ENCODE data around the gene CKS2.

The CKS2 gene

DNA sequence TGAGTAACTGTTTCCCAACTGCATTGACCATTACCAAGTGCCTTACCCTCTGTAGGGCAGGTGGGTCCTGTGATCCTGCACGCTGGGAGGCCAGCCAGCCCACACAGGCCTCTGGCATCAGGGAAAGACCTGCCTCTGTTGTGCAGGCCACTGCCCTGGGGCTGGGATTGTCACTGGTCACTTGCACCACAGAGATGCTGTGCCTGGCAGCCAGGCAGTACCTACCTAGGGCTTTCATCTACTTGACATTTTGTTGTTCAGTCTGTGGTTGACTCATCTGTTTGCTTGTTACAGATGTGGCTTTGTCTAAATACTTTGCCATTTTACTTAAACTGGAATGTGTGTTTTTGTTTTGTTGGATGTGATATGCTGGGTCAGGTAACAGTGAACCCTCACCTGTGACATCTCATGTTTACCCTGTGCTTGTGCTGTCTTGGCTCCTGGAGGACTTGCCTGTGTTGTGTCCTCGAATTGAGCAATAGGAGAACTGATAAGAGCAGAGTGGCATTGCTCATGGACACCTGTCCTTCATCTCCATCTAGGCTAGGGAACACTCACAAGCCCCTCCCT is 40.1 kb downstream of the CKS2 start:
- DNase-seq (ENCODE audit: low read depth in 2 of 2): no peak

GRCh38 chr9:89351584-89352300 is 40.7 kb downstream of the CKS2 start:
- DNase-seq (ENCODE audit: low read depth in 2 of 2): no peak

DNA sequence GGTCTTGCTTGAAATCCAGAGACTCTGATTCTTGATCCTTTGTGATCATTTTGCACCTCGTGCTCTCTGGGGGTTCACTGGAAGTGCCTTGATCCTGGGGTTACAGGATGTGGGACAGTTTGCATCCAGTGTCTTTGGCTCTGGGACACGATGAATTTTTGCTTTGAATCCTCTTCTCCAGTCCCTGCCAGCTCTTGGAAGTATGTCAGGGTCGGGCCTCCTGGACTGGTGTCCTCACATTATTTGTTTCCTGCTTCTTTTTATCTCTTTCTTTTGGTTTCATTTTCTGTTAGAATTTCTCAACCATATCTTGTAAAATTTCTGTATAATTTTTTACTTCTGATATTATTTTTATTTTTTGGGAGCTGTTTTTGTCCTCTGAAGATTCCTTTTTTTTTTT is 41.5 kb downstream of the CKS2 start:
- DNase-seq (ENCODE audit: low read depth in 2 of 2): no peak

DNA sequence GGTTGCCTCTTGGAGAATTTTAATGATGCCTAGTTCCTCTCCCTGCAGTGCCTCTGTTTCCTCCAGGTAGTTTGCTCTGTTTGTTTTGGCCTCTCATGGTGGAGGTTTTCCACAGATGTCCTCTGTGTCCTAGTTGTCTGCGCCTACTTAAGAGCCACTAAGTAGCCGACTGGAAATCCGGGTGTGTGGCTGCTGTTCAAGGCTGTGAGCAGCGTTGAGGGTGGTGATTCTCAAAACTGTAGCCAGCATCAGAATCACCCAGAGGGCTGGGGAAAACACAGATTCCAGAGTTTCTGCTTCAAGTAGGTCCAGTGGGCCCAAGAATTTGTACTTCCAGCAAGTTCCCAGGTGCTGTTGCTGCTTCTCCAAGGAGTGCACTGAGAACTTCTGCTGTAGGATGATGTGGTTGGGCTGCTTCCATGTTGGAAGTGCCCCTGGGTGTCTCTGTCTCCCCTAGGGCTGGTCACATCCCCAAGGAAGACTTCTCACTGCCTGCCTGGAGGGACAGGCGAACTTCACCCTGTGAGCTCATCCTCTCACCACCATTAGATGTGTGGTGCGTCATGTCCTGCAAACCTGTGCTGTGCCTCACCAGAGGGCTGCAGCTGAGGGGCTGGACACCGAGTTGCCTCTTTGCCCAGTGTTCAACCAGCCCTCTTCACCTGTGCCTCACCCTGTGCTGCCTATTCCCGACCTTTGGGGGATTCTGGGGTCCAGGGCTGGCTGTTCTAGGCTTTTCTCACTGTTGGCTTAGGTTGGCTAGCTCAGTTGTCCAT is 42.1 kb downstream of the CKS2 start:
- DNase-seq (ENCODE audit: low read depth in 2 of 2): no peak

GRCh38 chr9:89353989-89354388 is 43.0 kb downstream of the CKS2 start:
- no peak for DNase-seq (ENCODE audit: low read depth in 2 of 2)

DNA sequence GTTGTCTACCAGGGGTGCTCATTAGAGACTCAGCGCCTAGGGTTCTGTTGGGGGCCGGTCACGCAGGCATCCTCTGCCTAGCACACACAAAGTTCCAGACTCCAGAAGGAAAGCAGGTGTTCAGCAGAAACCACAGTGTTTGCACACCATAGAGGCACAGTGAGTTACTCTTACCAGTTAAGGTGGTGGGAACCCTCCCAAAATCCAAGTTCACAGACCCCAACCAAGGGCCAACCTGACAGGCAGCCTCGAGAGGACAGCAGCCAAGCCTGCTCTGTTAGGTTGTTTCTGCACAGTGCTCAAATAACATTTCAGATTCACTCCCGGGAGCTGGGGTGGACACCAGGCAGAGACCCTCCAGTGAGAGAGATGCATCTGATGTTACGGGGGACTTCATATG is 43.5 kb downstream of the CKS2 start:
- no peak for DNase-seq (ENCODE audit: low read depth in 2 of 2)

- DNase-seq (ENCODE audit: low read depth in 2 of 2): no peak
These were observed 45.8 kb downstream of the CKS2 start for GRCh38 chr9:89356782-89357181.

GRCh38 chr9:89357331-89358197 is 46.6 kb downstream of the CKS2 start:
- no peak for DNase-seq (ENCODE audit: low read depth in 2 of 2)

DNA sequence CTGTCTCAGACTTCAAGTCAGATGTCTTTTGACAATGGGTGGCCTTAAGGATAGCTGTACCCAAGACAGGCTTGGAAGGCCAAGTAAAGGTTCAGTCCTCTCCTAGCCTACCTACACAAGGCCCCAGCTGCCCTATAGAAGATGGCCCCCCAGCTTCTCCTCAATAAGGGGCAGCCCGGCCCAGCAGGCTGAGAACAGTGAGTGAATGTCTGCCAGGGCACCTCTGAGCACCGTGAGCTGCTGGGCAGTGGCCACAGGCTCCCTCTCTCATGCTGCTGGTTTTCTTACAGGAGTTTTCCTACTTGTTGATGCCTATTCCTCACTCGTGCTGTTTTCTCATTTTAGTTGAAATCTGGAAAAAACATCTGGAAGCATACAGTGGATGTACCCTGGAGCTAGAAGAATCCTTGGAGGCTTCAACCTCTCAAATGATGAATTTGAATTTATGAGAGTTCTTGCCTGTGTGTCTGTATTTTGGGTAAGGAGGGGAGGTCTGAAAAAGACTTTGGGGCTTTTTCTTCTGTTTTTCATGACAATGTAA is 47.5 kb downstream of the CKS2 start:
- no peak for DNase-seq (ENCODE audit: low read depth in 2 of 2)

DNA sequence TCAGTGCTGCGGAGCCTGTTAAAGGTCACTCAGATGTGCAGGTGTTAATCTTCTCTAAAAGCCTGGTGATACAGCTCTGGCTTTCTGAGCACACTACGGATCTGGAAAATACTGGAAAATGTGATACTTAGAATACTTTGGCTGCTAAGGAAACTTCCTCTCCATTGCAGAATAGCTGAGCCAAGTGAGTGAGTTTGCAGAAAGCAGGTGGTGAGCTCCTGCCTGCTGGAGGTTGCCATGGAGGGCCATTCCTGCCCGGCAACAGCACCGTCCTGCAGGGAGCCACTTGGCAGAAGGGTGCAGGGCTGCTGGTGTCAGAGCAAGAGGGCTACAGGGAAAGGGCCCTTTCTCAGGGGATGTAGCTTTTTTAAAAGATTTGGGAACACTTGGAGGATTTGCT is 48.0 kb downstream of the CKS2 start:
- no peak for DNase-seq (ENCODE audit: low read depth in 2 of 2)

GRCh38 chr9:89359751-89360261 is 48.8 kb downstream of the CKS2 start:
- DNase-seq (ENCODE audit: low read depth in 2 of 2): no peak

DNA sequence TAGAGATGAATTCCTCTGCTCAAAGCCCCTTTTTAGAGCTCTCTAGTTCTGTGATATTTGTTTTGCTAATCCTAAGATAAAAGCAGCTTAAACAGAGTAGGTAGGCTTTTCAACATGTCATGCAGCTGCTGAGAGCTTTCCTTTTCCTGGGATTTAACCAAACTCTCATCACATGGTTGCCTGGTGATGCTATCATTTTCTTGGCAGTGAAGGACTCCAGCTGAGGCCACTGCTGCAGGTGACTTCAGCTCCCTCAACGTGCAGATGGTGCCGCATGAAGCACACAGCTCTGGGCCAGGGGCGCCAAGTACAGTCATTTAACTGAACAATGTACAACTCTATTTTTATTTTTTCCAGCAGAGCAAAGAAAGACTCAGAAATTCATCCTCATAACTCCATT is 49.5 kb downstream of the CKS2 start:
- no peak for DNase-seq (ENCODE audit: low read depth in 2 of 2)

GRCh38 chr9:89361031-89361430 is 50.0 kb downstream of the CKS2 start:
- no peak for DNase-seq (ENCODE audit: low read depth in 2 of 2)

DNA sequence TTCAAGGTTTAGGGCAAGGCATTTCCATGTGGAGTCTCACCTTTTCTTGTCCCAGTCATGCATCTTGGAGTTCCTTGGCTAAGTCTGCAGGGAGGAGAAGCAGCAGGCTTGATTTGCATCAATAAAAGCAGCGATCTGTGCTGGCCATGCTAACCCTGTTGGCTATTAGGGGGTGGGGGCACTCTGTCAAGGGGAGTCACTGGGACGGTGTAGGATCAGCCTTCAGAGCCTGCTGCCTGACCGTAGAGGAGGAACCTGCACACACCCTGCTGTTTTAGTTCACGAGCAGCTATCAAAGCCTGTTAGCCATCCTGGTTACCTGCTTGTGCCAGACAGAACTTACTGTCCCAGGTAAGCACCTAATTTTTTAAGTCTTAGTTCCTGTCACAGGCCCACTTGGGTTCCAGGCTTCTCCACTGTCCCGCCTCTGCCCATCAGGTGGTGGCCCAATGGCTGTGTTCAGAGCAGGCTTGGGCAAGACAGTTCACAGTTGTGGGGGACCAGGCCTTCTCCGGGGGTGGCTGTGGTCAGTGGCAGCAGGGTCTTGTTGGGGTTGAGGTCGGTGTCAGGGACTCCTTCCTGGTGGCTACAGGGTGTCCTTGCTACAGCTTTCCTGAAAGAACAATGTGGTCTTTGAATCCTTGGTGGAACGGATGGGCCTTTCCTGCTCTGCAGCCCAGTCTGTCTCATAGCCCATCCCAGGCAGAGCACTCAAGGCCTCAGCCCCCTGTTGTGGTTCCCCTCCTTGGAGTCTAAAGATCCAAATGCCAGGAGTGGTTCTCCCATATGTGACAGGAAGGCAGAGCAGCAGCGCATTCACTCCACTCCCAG is 51.0 kb downstream of the CKS2 start:
- DNase-seq (ENCODE audit: low read depth in 2 of 2): no peak

DNA sequence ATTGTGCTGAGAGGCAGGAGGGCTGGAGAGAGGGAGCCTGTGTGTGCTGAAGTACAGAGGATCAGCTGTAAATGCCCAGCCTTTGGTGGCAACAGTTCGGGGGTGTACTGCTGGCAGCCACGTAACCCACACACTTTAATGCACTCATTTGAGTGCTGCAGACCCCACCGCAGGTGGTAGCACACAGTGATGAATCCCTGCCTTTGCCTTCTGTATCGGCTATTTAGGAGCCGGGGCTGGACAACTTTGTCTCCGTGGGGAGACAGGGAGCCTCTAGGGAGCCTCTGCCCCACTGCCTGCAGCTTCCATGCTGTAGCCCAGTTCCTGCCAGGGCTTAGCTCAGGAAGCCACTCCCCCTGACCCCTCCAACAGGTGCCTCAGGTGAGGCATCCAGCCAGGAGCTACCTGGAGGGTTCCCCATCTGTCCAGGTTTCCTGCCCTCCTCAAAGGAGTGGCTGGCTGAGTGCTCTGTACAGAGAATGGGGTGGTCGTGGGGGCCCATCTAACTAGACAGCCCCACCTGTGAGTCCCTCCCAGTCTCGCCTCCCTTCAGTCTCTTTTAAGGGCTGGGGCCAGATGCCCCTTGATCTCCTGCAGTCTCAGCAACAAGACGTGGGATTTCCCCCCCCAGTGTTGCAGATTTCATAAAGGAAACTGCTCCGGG is 51.8 kb downstream of the CKS2 start:
- no peak for DNase-seq (ENCODE audit: low read depth in 2 of 2)

GRCh38 chr9:89363311-89363670 is 52.3 kb downstream of the CKS2 start:
- no peak for DNase-seq (ENCODE audit: low read depth in 2 of 2)

- DNase-seq (ENCODE audit: low read depth in 2 of 2): no peak
These were observed 53.1 kb downstream of the CKS2 start for GRCh38 chr9:89363921-89364665.

GRCh38 chr9:89364666-89365531 is 53.9 kb downstream of the CKS2 start:
- no peak for DNase-seq (ENCODE audit: low read depth in 2 of 2)

GRCh38 chr9:89365532-89365912 is 54.5 kb downstream of the CKS2 start:
- no peak for DNase-seq (ENCODE audit: low read depth in 2 of 2)

Data from activated CD8-positive, alpha-beta memory T cell treated with anti-CD3 and anti-CD28 coated beads for 4 hours (primary cell).